ENCODE results near the gene CD72. TPM values are rescaled to one million over a fixed set of nuclear protein-coding genes. Genes with fewer than 3 reads are reported as not detected.

Gene CD72
- total RNA-seq (ENCODE audit: low replicate concordance): 1.1 and 1.9 TPM in 2 replicates

- no peak for DNase-seq (ENCODE audit: low read depth)
- H3K4me3 ChIP-seq (ENCODE audit: low read depth, low read length): peak within 1 kb of the TSS; percentile 41
- TF ChIP-seq CTCF (IDR thresholded peaks at IDR 0.05; ENCODE audit: insufficient read depth, low read length): no peak
Measured at GRCh38 chr9:35618325-35618727, at the start of gene CD72. TSS of gene CD72 (minus strand) at chr9:35618413. CDS start at chr9:35618303, 110 bp downstream.

GRCh38 chr9:35667939-35668338, 49.7 kb upstream of the CD72 start:
- H3K4me3 ChIP-seq (ENCODE audit: low read depth, low read length): no peak overlapping the region
- no peak for TF ChIP-seq CTCF (IDR thresholded peaks at IDR 0.05; ENCODE audit: insufficient read depth, low read length)
- DNase-seq (ENCODE audit: low read depth): no peak

- no peak for TF ChIP-seq CTCF (IDR thresholded peaks at IDR 0.05; ENCODE audit: insufficient read depth, low read length)
- H3K4me3 ChIP-seq (ENCODE audit: low read depth, low read length): no peak overlapping the region
- DNase-seq (ENCODE audit: low read depth): no peak
Measured at GRCh38 chr9:35666549-35666948, 48.3 kb upstream of the CD72 start.

GRCh38 chr9:35666045-35666444, 47.8 kb upstream of the CD72 start:
- no peak overlapping the region for H3K4me3 ChIP-seq (ENCODE audit: low read depth, low read length)
- no peak for TF ChIP-seq CTCF (IDR thresholded peaks at IDR 0.05; ENCODE audit: insufficient read depth, low read length)
- peak; percentile 47 for DNase-seq (ENCODE audit: low read depth)

- no peak for TF ChIP-seq CTCF (IDR thresholded peaks at IDR 0.05; ENCODE audit: insufficient read depth, low read length)
- DNase-seq (ENCODE audit: low read depth): no peak
- H3K4me3 ChIP-seq (ENCODE audit: low read depth, low read length): peak overlapping the region; percentile 75
Measured at GRCh38 chr9:35665471-35665818, 47.2 kb upstream of the CD72 start.

GRCh38 chr9:35664531-35665470, 46.6 kb upstream of the CD72 start, which contains the start of gene ARHGEF39:
TSS of gene ARHGEF39 (minus strand) at chr9:35665195. CDS start at chr9:35665169, 26 bp downstream.
- peak; percentile 66 for DNase-seq (ENCODE audit: low read depth)
- peak; percentile 12 for TF ChIP-seq CTCF (IDR thresholded peaks at IDR 0.05; ENCODE audit: insufficient read depth, low read length)
- peak within 1 kb of the TSS; percentile 75 for H3K4me3 ChIP-seq (ENCODE audit: low read depth, low read length)
